ENCODE measurements around the gene TUBG2. TPM values are rescaled to one million over a fixed set of nuclear protein-coding genes. Genes with fewer than 3 reads are reported as not detected.

The TUBG2 gene
- total RNA-seq, 2 donors from 2014 or later: 7.5 to 15.7 TPM

DNA sequence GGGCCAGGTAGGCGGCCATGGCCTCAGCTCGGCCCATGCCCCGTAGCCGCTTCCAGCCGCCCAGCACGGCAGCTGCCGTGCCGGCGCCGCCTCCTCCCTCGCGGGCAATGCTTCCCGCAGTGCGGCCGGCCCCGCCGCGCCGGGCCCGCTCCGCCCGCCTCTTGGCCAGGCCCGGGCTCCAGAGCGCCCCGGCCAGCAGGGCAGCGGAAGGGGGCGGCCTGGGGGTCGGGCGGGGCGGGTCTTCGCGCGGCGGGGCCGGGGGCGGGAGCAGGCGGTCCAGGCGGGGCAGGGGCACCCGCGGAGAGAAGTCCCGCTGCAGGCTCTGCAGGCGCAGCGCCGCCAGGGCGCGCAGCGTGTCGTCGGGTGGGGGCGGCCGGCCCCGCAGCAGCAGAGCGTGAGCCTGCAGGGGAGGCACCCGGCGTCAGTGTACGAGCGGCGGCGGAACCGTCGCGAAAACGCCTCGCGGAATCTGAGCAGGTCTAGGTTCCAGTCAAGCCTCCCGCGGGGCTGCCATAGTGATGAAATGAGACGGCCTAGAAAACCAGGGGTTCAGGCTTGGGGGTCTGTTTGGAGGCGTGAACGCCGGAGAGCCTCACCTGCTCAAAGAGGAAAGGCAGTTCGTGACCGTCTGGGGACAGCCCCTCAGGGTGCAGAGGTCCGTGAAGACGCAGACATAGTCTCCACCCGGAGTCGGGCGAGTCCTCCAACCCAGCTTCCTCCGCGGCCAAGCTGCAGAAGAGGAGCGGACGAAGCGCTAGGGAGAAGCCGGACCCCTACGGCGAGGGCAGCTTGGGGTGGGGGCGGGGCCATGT is 11.1 kb downstream of the TUBG2 start:
- no peaks in the 10 kb centered on the region for H3K9me3 Mint-ChIP-seq
- ATAC-seq (replicated peaks): peak; percentile 70
- H3K4me1 Mint-ChIP-seq: peaks cover 4% of the 10 kb centered on the region
- no peak overlapping the region for H3K27ac Mint-ChIP-seq
- peaks cover 15% of the 10 kb centered on the region for H3K27me3 Mint-ChIP-seq
- H3K4me3 Mint-ChIP-seq: peak overlapping the region; percentile 43
- peaks cover 19% of the 10 kb centered on the region for H3K36me3 Mint-ChIP-seq (ENCODE audit: low read depth)

DNA sequence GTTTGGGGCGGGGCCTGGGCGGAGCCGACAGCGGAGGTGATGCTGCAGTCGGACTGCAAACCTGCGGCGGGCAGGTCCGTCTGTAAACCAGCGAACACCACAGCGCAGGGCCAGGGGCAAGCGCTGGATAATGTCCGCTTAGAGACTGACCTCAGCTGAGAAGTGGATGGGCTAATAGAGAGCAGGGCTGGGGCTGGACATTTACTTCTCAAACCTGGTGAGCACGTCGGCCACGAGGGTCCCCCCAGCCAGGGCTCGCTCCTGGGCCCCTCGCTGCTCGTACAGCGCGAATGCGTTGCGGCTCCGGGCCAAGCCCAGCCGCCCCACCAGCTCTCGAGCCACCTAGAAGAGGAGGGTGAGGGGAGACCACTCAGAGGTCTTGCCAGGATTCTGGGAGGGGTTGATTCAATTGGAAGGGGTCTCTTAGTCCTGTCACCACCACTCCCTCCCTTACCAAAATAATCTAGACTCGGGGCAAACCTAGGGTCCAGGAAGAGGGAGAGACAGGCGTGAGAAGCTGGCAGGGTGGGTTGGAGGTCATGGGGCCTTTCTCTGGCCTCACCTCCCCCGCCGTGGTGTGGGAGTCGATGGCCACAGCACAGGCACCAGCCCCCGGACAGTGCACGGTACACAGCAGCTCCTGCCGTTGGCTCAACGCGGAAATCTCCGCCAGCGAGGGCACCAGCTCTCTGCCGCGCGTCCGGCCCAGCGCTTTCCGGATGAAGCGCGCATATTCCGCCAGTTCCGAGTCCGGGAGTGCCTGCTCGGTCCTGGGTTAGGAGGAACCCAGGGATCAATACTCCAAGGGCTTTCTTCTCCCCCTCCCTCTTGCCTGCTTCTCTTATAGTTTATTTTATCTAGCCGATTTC is 11.9 kb downstream of the TUBG2 start:
- Mint-ChIP-seq H3K36me3 (ENCODE audit: low read depth) (peaks cover 11% of the 10 kb centered on the region), H3K27me3 (peaks cover 15% of the 10 kb centered on the region), H3K4me3 (peak overlapping the region; percentile 43), H3K4me1 (peaks cover 4% of the 10 kb centered on the region), H3K27ac (no peak overlapping the region), H3K9me3 (no peaks in the 10 kb centered on the region)
- no peak for ATAC-seq (replicated peaks)

DNA sequence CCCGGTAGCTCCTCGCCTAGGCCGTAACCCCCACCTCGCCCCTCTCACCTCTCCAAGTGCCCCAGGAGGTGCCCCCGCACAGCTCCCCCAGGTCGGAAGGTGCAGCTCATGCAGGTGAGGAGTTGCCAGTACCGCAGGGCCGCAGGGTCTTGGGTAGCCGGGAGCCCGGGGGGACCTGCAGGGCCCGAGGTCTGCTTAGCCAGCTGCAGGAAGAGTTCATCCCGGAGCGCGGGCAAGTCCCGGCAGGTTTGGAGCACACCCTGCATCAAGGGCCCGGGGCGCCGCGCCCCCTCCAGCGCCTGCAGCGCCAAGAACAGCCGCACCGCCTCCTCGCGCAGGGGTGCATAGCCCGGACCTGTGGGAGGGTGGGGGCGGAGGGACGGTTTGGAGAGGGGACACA is 13.0 kb downstream of the TUBG2 start:
- Mint-ChIP-seq H3K4me3 (peak overlapping the region; percentile 43), H3K4me1 (peaks cover 4% of the 10 kb centered on the region), H3K36me3 (ENCODE audit: low read depth) (peaks cover under 1% of the 10 kb centered on the region), H3K9me3 (no peaks in the 10 kb centered on the region), H3K27ac (no peak overlapping the region), H3K27me3 (peaks cover 18% of the 10 kb centered on the region)
- no peak for ATAC-seq (replicated peaks)

DNA sequence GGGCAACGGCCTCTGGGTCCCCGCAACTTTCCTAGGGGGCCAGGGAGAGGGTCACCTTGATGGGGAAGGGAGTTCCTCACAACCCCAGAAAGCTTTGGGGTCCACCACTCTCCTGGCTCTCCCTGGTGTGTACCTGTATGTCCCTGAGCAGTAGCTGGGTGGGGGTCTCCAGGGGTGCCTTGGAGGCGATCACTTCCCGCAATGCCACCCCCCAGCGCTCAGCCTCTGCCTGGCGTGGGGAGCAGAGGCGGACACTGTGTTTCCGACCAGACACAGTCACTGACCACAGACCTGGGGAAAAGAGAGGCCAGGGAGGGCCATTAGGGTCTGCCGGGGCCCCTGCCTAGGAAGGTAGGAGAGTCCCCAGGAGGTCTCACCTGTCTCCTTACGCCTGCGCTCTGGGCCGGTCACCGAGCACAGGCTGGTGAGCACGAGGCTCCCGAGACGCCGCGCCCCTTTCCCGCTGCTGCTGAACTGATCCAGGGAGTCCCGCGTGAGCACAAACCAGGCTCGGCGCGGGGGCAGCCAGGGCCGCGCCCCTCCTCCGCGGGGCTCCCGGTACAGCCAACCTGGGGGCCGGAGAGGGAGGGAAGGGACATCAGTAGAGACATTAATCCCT is 14.3 kb downstream of the TUBG2 start:
- Mint-ChIP-seq H3K4me3 (no peak overlapping the region), H3K27me3 (peaks cover 19% of the 10 kb centered on the region), H3K4me1 (peaks cover 5% of the 10 kb centered on the region), H3K36me3 (ENCODE audit: low read depth) (no peaks in the 10 kb centered on the region), H3K27ac (no peak overlapping the region), H3K9me3 (no peaks in the 10 kb centered on the region)
- no peak for ATAC-seq (replicated peaks)

DNA sequence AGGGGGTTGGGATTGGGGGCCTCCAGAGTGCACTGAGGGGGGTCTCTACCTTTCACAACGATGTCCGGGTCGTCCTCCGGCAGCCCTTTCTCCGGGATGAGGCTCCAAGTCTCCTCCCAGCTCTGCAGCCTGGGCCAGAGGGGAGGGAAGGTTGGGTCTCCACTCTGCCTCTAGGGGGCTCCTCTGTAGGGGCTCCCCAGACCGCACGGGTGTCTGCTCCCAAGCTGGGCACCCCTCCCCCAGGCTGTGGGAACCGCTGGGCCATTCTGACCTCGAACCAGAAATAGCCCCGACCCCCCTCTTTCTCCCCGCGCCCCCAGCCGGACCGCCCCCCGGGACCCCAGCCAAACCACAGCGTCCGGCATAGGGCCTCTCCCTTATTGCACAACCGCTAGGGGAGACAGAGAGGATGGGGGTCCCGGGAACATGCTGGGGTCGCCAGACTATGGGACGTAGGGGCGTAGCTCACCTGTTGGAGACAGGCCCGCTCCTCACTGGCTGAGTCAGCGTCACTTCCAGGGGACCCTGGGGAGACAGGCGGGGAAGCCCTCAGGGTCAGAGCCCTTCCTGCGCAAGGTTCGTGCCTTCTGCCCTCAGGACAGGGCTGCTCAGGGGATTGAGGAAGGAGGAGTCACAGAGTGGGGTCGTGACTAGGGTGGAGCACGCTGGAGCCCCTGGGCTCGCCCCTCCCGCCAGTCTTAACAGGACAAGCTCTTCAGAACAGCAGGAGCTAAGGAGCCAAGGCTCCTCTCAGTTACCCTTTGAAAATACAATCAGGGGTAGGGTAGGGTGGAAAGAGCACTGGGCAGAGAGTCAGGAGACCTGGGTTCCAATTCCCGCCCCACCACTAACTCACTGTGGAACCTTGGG is 15.0 kb downstream of the TUBG2 start:
- peaks cover 8% of the 10 kb centered on the region for H3K4me1 Mint-ChIP-seq
- peaks cover 19% of the 10 kb centered on the region for H3K27me3 Mint-ChIP-seq
- H3K27ac Mint-ChIP-seq: no peak overlapping the region
- H3K36me3 Mint-ChIP-seq (ENCODE audit: low read depth): no peaks in the 10 kb centered on the region
- no peak for ATAC-seq (replicated peaks)
- peak overlapping the region; percentile 15 for H3K4me3 Mint-ChIP-seq
- no peaks in the 10 kb centered on the region for H3K9me3 Mint-ChIP-seq

DNA sequence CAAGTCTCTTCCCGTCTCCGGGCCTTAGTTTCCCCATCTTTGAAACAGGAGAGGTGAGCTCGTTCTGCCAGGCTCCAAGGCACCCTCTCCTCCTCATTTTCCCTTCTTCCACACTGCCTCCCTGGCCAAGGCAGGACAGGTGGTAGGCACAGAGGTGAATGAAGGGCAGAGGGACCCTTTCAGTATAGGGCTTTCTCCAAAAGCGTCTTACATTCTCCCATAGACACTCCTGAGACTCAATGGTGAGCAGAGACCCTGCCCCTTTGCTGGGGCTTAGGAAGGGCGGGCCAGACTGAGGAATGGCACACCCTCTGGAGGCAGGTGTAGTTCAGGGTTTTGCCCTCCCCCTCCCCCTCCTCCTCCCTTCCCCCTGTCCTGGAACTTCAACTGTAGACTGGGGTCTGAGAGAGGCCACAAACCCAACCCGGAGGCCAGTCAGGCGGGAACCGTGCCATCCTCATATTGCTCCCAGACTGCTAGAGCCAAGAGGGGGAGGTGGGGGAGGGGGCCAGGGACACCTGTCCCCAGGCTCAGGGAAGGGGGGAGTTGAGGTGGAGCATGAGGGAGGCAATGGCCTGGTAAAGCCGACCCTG is 15.8 kb downstream of the TUBG2 start:
- Mint-ChIP-seq H3K4me1 (peaks cover 8% of the 10 kb centered on the region), H3K4me3 (peak overlapping the region; percentile 15), H3K9me3 (no peaks in the 10 kb centered on the region), H3K36me3 (ENCODE audit: low read depth) (no peaks in the 10 kb centered on the region), H3K27me3 (peaks cover 19% of the 10 kb centered on the region), H3K27ac (no peak overlapping the region)
- ATAC-seq (replicated peaks): no peak

DNA sequence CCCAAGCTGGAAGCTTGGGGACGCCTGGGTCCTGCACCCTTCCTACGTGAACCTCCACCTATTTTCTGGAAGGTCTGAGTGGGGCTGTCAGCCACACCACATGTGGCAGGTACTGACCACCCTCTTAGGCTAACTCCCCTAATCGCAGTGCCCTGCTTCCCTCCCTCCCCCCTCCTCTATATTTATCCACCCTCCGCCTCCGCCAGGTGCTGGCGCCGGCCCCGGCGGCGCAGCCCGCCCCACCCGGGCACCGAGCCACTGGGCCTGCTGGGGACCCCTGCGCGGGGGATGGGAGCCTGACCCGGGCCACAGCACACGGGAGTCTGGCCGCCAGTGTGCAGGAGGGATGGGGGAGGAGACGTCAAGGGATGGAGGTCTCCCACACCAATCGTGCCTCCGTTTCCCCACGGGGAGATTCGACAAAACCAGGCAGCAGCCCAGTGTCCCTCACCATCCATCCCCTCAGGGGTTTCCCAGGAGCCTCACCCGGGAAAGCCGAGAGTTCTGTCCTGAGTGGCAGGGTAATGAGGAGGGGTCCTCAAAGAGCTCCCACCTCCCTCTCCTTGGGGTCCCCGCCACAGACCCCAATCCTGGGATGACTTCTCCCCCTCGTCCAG is 16.4 kb downstream of the TUBG2 start:
- Mint-ChIP-seq H3K27ac (no peak overlapping the region), H3K9me3 (no peaks in the 10 kb centered on the region), H3K4me1 (peaks cover 8% of the 10 kb centered on the region), H3K27me3 (peaks cover 19% of the 10 kb centered on the region), H3K36me3 (ENCODE audit: low read depth) (no peaks in the 10 kb centered on the region), H3K4me3 (peak overlapping the region; percentile 87)
- ATAC-seq (replicated peaks): no peak

DNA sequence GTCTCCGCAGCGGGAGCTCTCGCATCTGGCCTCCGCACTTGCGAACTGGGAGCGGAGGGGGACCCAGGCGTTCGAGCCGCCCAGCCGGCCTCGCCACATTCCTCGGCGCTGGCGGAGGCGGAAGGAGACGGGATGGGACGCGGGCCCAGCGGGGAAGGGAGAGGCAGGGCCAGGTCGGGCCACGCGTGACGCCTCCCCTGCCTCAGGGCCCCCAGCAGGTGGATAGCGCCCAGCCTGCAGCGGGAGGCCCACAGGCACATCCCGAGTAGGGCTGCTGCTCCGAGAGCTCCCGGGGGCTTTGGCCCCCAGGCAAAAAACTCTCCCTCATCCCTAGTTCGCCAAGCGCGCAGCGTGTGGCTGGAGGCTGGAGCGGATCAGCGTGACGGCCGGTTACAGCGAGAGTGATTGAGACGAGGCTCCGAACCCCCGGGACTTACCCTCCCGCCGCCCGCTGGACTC is 16.9 kb downstream of the TUBG2 start:
- H3K27me3 Mint-ChIP-seq: peaks cover 22% of the 10 kb centered on the region
- peak overlapping the region; percentile 87 for H3K4me3 Mint-ChIP-seq
- H3K27ac Mint-ChIP-seq: no peak overlapping the region
- H3K36me3 Mint-ChIP-seq (ENCODE audit: low read depth): no peaks in the 10 kb centered on the region
- peaks cover 8% of the 10 kb centered on the region for H3K4me1 Mint-ChIP-seq
- no peak for ATAC-seq (replicated peaks)
- no peaks in the 10 kb centered on the region for H3K9me3 Mint-ChIP-seq

DNA sequence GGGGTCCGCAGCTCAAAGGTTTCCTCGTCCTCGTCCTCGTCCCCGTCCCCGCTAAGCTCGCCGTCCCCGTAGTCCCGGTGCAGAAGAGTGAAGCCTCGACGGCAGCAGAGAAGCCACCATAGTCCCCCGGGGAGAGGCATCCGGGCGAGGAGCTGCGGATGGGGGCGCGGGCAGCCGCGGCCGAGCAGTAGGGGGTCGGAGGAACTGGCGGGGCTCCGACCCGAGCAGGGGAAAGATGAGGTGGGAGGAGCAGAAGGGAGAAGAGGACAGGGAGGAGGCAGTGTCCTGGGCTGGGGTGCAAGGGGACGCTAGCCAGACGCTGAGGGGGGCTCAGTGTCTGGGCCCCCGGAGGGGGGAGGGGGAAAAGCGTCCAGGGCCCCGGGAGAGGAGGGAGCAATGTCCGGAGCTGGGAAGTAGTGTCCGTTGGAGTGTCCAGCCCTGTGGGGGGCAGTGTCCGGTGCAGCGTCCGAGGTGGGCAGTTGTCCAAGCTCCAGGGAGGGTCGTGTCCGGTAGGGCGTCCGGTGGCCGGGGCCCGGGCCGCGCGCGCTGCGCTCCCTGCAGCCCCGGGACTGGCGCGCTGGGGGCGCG is 17.4 kb downstream of the TUBG2 start, which contains the start of gene PLEKHH3:
Gene PLEKHH3 (minus strand): TSS at position 571 of the 588 bp plus-strand sequence. CDS start 431 bp downstream, at position 140.
- H3K27ac Mint-ChIP-seq: peak within 1 kb of the TSS; percentile 65

DNA sequence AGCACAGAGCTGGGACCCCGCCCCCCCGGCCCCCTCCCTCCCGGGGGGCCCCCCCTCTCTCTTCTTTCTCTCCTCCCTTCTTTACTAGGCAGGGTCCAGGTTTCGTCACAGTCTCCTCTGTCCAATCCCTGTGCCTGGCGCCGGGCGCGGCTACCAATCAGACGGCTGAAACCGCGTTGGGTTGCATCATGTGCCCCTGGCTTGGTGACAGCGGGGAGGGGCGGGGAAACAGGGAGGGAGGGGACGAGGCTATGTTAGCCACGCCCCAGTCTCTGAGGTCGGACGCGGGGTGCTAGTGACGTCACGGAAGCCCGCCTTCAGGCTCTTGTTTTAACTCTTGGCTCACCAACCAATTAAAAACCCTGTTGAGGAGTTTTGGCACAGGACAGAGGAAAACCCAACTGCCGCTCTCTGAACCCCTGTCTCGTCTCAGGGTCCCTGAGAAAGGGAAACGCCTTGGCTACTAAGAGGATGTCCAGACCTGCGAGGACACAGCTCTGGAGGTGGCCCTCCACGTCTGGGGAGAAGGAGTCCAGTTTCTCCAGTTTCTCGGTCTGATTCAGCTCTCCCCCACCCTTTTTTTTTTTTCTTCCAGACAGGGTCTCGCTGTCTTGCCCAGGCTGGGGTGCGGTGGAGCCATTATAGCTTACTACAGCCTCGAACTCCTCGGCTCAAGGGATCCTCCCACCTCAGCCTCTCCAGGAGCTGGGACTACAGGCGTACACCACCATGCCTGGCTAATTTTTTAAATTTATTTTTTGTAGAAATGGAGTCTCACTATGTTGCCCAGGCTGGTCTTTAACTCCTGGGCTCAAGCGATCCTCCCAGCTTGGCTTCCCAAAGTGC is 18.2 kb downstream of the TUBG2 start:
- peak; percentile 83 for ATAC-seq (replicated peaks)
- Mint-ChIP-seq H3K9me3 (no peaks in the 10 kb centered on the region), H3K4me1 (peaks cover 16% of the 10 kb centered on the region), H3K4me3 (peak overlapping the region; percentile 87), H3K27me3 (peaks cover 19% of the 10 kb centered on the region), H3K27ac (peak overlapping the region; percentile 65), H3K36me3 (ENCODE audit: low read depth) (no peaks in the 10 kb centered on the region)

More for the DNA sequence above, 17.4 kb downstream of the TUBG2 start, which contains the start of gene PLEKHH3:
- Mint-ChIP-seq H3K36me3 (ENCODE audit: low read depth) (no peaks in the 10 kb centered on the region), H3K4me1 (peaks cover 11% of the 10 kb centered on the region), H3K4me3 (peak within 1 kb of the TSS; percentile 87), H3K27me3 (peaks cover 22% of the 10 kb centered on the region), H3K9me3 (no peaks in the 10 kb centered on the region)
- ATAC-seq (replicated peaks): no peak

DNA sequence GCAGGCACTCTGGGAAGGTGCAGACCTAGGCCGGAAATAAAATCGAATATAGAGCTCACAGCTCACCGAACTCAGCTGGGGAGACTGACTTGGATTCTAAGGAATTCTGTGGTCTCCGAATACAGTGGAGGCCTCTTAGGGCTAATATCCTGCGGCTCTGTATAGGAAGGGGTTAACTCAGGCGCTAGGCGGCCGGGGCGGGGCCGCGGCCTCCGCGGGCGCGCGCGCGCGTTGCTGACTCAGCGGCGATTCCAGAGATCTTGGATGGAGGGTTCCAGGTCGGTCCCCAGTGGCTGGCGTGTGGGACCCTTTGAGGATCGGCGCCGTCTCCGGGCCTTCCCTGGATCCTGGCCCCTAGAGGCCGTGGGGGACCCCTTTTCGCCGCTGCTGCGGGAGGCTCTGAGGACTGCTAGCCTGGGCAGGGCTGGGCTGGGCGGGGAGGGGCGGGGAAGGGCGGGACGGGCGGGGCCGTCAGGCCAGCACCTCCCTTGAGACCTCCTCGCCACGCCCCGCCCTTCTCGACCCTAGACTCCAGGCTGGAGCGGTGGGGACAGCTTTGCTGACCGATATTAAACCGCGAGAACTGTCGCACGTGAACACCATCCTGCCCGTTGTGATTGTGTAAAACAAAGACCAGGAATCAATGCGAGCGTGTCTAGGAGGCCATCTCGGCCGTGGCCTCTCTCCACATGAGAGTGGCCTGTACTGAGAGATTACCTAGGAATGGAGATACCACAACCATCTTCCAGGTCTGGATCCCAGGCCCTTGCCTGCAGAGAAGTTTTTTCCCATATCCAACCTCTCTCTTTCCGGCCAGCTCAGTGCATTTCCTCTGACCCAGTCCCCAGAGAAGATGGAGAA is 19.1 kb downstream of the TUBG2 start:
- peak overlapping the region; percentile 65 for H3K27ac Mint-ChIP-seq
- peaks cover 19% of the 10 kb centered on the region for H3K4me1 Mint-ChIP-seq
- H3K36me3 Mint-ChIP-seq (ENCODE audit: low read depth): no peaks in the 10 kb centered on the region
- ATAC-seq (replicated peaks): peak; percentile 43
- H3K9me3 Mint-ChIP-seq: no peaks in the 10 kb centered on the region
- peaks cover 22% of the 10 kb centered on the region for H3K27me3 Mint-ChIP-seq
- peak overlapping the region; percentile 87 for H3K4me3 Mint-ChIP-seq
